DOHH2 (cell line): ENCODE measurements around the gene TGFB2.

Experiments
- EZH2phosphoT487 ChIP-seq: fragments of 200-600 bp; sonication (generic); IDR thresholded peaks from 2 replicates; pipeline ENCODE4 v1.6.1; 2017; ENCODE audit warnings: borderline replicate concordance, mild to moderate bottlenecking, antibody characterized with exemption, low read length, moderate library complexity, mixed read lengths
- TF ChIP-seq, protein P1 (sequence below): fragments of 200-600 bp; sonication (generic); IDR thresholded peaks from one replicate; pipeline ENCODE4 v1.5.1; 2014; ENCODE audit warnings: antibody characterized with exemption, mild to moderate bottlenecking, low read depth, low read length; ENCODE audit not compliant: poor library complexity, severe bottlenecking

DNA sequence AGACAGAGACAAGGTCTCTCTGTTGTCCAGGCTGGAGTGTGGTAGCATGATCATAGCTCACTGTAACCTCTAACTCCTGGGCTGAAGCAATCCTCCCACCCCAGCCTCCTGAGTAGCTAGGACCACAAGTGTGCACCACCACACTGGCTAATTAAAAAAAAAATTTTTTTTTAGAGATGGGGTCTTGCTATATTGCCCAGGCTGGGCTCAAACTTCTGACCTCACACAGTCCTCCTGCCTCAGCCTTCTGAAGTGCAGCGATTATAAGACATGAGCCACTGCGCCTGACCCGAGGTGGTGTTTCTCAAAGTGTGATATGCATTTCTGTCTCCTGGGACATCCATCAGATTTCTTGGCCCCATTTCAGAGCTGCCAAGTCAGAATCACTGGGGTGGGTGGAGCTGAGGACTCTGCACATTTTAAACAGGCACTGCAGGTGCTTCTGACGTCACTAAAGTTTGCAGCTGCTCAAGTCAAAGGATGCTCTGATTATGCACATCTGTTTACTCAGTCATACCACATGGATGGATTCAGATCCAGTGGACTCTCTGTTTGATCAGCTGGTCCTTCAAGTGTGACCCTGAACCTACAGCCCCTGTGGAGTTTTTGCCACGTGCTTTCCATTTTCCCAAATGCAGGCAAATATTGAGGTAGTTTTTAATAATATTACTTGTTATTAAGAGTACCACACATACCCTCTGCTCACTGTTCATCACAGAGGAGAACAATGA, 21.4 kb downstream of the TGFB2 start:
- TF ChIP-seq EZH2phosphoT487 = no peak
- TF ChIP-seq, protein P1, sequence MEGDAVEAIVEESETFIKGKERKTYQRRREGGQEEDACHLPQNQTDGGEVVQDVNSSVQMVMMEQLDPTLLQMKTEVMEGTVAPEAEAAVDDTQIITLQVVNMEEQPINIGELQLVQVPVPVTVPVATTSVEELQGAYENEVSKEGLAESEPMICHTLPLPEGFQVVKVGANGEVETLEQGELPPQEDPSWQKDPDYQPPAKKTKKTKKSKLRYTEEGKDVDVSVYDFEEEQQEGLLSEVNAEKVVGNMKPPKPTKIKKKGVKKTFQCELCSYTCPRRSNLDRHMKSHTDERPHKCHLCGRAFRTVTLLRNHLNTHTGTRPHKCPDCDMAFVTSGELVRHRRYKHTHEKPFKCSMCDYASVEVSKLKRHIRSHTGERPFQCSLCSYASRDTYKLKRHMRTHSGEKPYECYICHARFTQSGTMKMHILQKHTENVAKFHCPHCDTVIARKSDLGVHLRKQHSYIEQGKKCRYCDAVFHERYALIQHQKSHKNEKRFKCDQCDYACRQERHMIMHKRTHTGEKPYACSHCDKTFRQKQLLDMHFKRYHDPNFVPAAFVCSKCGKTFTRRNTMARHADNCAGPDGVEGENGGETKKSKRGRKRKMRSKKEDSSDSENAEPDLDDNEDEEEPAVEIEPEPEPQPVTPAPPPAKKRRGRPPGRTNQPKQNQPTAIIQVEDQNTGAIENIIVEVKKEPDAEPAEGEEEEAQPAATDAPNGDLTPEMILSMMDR = no peak
